ENCODE measurements around the gene CHST1.

CHST1 gene

GRCh38 chr11:45678976-45679375 is 13.6 kb upstream of the CHST1 start:
- no peak overlapping the region for H3K27ac ChIP-seq
- H3K9me3 ChIP-seq (ENCODE audit: severe bottlenecking): no peaks in the 10 kb centered on the region
- H3K27me3 ChIP-seq (ENCODE audit: insufficient read depth, low read depth, severe bottlenecking): no peaks in the 10 kb centered on the region
- peak; percentile 46 for TF ChIP-seq CTCF (IDR thresholded peaks at IDR 0.05; ENCODE audit: low read depth, low read length)
- H3K4me3 ChIP-seq (ENCODE audit: low read depth, low read length): no peak overlapping the region
- H3K36me3 ChIP-seq: no peaks in the 10 kb centered on the region
- DNase-seq: peak; percentile 40

- TF ChIP-seq CTCF (IDR thresholded peaks at IDR 0.05; ENCODE audit: low read depth, low read length): no peak
- no peak for DNase-seq
- Histone ChIP-seq H3K36me3 (no peaks in the 10 kb centered on the region), H3K9me3 (ENCODE audit: severe bottlenecking) (no peaks in the 10 kb centered on the region), H3K4me3 (ENCODE audit: low read depth, low read length) (no peak overlapping the region), H3K27me3 (ENCODE audit: insufficient read depth, low read depth, severe bottlenecking) (no peaks in the 10 kb centered on the region), H3K27ac (no peak overlapping the region)
Measured at GRCh38 chr11:45677770-45678512, 12.5 kb upstream of the CHST1 start.

- no peak overlapping the region for H3K4me3 ChIP-seq (ENCODE audit: low read depth, low read length)
- no peaks in the 10 kb centered on the region for H3K27me3 ChIP-seq (ENCODE audit: insufficient read depth, low read depth, severe bottlenecking)
- no peaks in the 10 kb centered on the region for H3K9me3 ChIP-seq (ENCODE audit: severe bottlenecking)
- H3K36me3 ChIP-seq: no peaks in the 10 kb centered on the region
- H3K27ac ChIP-seq: no peak overlapping the region
- DNase-seq: no peak
- no peak for TF ChIP-seq CTCF (IDR thresholded peaks at IDR 0.05; ENCODE audit: low read depth, low read length)
Measured at GRCh38 chr11:45676522-45677095, 11.2 kb upstream of the CHST1 start.

- Histone ChIP-seq H3K27me3 (ENCODE audit: insufficient read depth, low read depth, severe bottlenecking) (no peaks in the 10 kb centered on the region), H3K4me3 (ENCODE audit: low read depth, low read length) (no peak overlapping the region), H3K9me3 (ENCODE audit: severe bottlenecking) (no peaks in the 10 kb centered on the region), H3K36me3 (no peaks in the 10 kb centered on the region), H3K27ac (no peak overlapping the region)
- TF ChIP-seq CTCF (IDR thresholded peaks at IDR 0.05; ENCODE audit: low read depth, low read length): no peak
- no peak for DNase-seq
Measured at GRCh38 chr11:45675646-45676045, 10.2 kb upstream of the CHST1 start.

GRCh38 chr11:45674481-45675190 is 9.2 kb upstream of the CHST1 start:
- H3K27me3 ChIP-seq (ENCODE audit: insufficient read depth, low read depth, severe bottlenecking): no peaks in the 10 kb centered on the region
- TF ChIP-seq CTCF (IDR thresholded peaks at IDR 0.05; ENCODE audit: low read depth, low read length): no peak

More at GRCh38 chr11:45674481-45675190, 9.2 kb upstream of the CHST1 start:
- no peak overlapping the region for H3K4me3 ChIP-seq (ENCODE audit: low read depth, low read length)
- DNase-seq: no peak
- no peaks in the 10 kb centered on the region for H3K9me3 ChIP-seq (ENCODE audit: severe bottlenecking)
- H3K36me3 ChIP-seq: no peaks in the 10 kb centered on the region
- H3K27ac ChIP-seq: no peak overlapping the region

All from WERI-Rb-1 (cell line).